Measurements from ENCODE around the gene PTPRD.

GRCh38 chr9:10146517-10147331 is 466.1 kb downstream of the PTPRD start:
- TF ChIP-seq CTCF (conservative IDR thresholded peaks at IDR 0.05; ENCODE audit: low read length) (no peak), EZH2phosphoT487 (IDR thresholded peaks at IDR 0.05; ENCODE audit: borderline replicate concordance, low read depth, low read length) (no peak)

Measured in OCI-LY7 (cell line).